Ramos (cell line): ENCODE data around the gene MMP27.

ENCODE experiments used
- in situ Hi-C: fragments of 300-500 bp; cut with MboI; formaldehyde crosslinking; loops from one replicate; pipeline ENCODE4 v1.14.3; 2022; ENCODE audit warnings: low sequenced_read_pairs; ENCODE audit not compliant: unreplicated experiment

Gene MMP27

GRCh38 chr11:102704841-102705240 is 728 bp downstream of the MMP27 start:
- in situ Hi-C loops, result no loop called here

GRCh38 chr11:102703826-102704493 is 1.6 kb downstream of the MMP27 start:
- in situ Hi-C loops, result no loop called here

- in situ Hi-C loops, result no loop called here
Observed at GRCh38 chr11:102695201-102695600, 10.4 kb downstream of the MMP27 start.

GRCh38 chr11:102685754-102686153 is 19.8 kb downstream of the MMP27 start:
- in situ Hi-C loops, result no loop called here

- in situ Hi-C loops, result no loop called here
Observed at GRCh38 chr11:102685338-102685737, 20.2 kb downstream of the MMP27 start.

- in situ Hi-C loops, result no loop called here
Observed at GRCh38 chr11:102683277-102683676, 22.3 kb downstream of the MMP27 start.

- in situ Hi-C loops, result no loop called here
Observed at GRCh38 chr11:102680945-102681344, 24.6 kb downstream of the MMP27 start.

- in situ Hi-C loops, result no loop called here
Observed at GRCh38 chr11:102678022-102678421, 27.5 kb downstream of the MMP27 start.

- in situ Hi-C loops, result no loop called here
Observed at GRCh38 chr11:102676084-102676483, 29.5 kb downstream of the MMP27 start.

GRCh38 chr11:102669664-102670063 is 35.9 kb downstream of the MMP27 start:
- in situ Hi-C loops, result loop anchor here (10.0 kb wide), 2 partner anchors 165 to 385 kb away; no protein-coding TSS in a partner anchor

GRCh38 chr11:102666331-102666957 is 39.1 kb downstream of the MMP27 start:
- in situ Hi-C loops, result loop anchor here (10.0 kb wide), 2 partner anchors 162 to 382 kb away; no protein-coding TSS in a partner anchor

GRCh38 chr11:102664001-102664752 is 41.4 kb downstream of the MMP27 start:
- in situ Hi-C loops, result loop anchor here (5.0 to 10.0 kb wide), 3 partner anchors 159 to 379 kb away; no protein-coding TSS in a partner anchor

- in situ Hi-C loops, result loop anchor here (5.0 to 10.0 kb wide), 3 partner anchors 158 to 378 kb away; no protein-coding TSS in a partner anchor
Observed at GRCh38 chr11:102662607-102663006, 43.0 kb downstream of the MMP27 start.

- in situ Hi-C loops, result loop anchor here (5.0 to 10.0 kb wide), 3 partner anchors 156 to 376 kb away; no protein-coding TSS in a partner anchor
Observed at GRCh38 chr11:102661040-102661439, 44.5 kb downstream of the MMP27 start.

GRCh38 chr11:102656528-102656927 is 49.0 kb downstream of the MMP27 start:
- in situ Hi-C loops, result no loop called here

- in situ Hi-C loops, result no loop called here
Observed at GRCh38 chr11:102655547-102655946, 50.0 kb downstream of the MMP27 start.

- in situ Hi-C loops, result no loop called here
Observed at GRCh38 chr11:102654761-102655160, 50.8 kb downstream of the MMP27 start.

GRCh38 chr11:102653744-102654291 is 51.8 kb downstream of the MMP27 start:
- in situ Hi-C loops, result no loop called here

- in situ Hi-C loops, result no loop called here
Observed at GRCh38 chr11:102647430-102647829, 58.1 kb downstream of the MMP27 start.

- in situ Hi-C loops, result no loop called here
Observed at GRCh38 chr11:102643941-102644340, 61.6 kb downstream of the MMP27 start.
